ENCODE results near the gene BCL2L12.

The BCL2L12 gene

GRCh38 chr19:49643466-49643865 is 22.3 kb upstream of the BCL2L12 start:
- H3K4me3 ChIP-seq (replicated peaks; ENCODE audit: low read depth, low read length) = peak overlapping the region; percentile 20
- DNase-seq (ENCODE audit: low read depth) = no peak
- TF ChIP-seq CTCF (IDR thresholded peaks at IDR 0.05; ENCODE audit: low read length, missing control alignments) = no peak

- no peak for TF ChIP-seq CTCF (IDR thresholded peaks at IDR 0.05; ENCODE audit: low read length, missing control alignments)
- no peak overlapping the region for H3K4me3 ChIP-seq (replicated peaks; ENCODE audit: low read depth, low read length)
- DNase-seq (ENCODE audit: low read depth) = no peak
These were observed 20.1 kb upstream of the BCL2L12 start for GRCh38 chr19:49645592-49645991.

- TF ChIP-seq CTCF (IDR thresholded peaks at IDR 0.05; ENCODE audit: low read length, missing control alignments) = no peak
- DNase-seq (ENCODE audit: low read depth) = no peak
- H3K4me3 ChIP-seq (replicated peaks; ENCODE audit: low read depth, low read length) = no peak overlapping the region
These were observed 19.7 kb upstream of the BCL2L12 start for GRCh38 chr19:49645995-49646394.

GRCh38 chr19:49646586-49646985 is 19.1 kb upstream of the BCL2L12 start:
- H3K4me3 ChIP-seq (replicated peaks; ENCODE audit: low read depth, low read length) = no peak overlapping the region
- TF ChIP-seq CTCF (IDR thresholded peaks at IDR 0.05; ENCODE audit: low read length, missing control alignments) = no peak
- DNase-seq (ENCODE audit: low read depth) = no peak

GRCh38 chr19:49651029-49651819 is 14.5 kb upstream of the BCL2L12 start:
- TF ChIP-seq CTCF (IDR thresholded peaks at IDR 0.05; ENCODE audit: low read length, missing control alignments) = no peak
- no peak for DNase-seq (ENCODE audit: low read depth)
- H3K4me3 ChIP-seq (replicated peaks; ENCODE audit: low read depth, low read length) = no peak overlapping the region

GRCh38 chr19:49651820-49652550 is 13.7 kb upstream of the BCL2L12 start:
- no peak overlapping the region for H3K4me3 ChIP-seq (replicated peaks; ENCODE audit: low read depth, low read length)
- TF ChIP-seq CTCF (IDR thresholded peaks at IDR 0.05; ENCODE audit: low read length, missing control alignments) = no peak
- no peak for DNase-seq (ENCODE audit: low read depth)
